Mucosa of descending colon (tissue), 3 donors: ENCODE data around the gene PEG3. TPM values are rescaled to one million over a fixed set of nuclear protein-coding genes. Genes with fewer than 3 reads are reported as not detected.

ENCODE experiments used
- ATAC-seq: fragments of 200-7000 bp; cut with Tn5 transposase; one replicate; pipeline ENCODE4 v1.9.1; 2020; ENCODE audit warnings: mild to moderate bottlenecking, moderate library complexity
- DNase-seq, 3 donors: peaks; one replicate each; pipeline ENCODE4 v3.0.0-alpha.2; 2020
- H3K36me3 ChIP-seq: fragments of 200-600 bp; one replicate; pipeline ENCODE4 v1.8.0; 2021; ENCODE audit warnings: low read depth, mild to moderate bottlenecking
- H3K4me1 ChIP-seq: fragments of 200-600 bp; one replicate; pipeline ENCODE4 v1.8.0; 2021; ENCODE audit warnings: low read depth, mild to moderate bottlenecking
- H3K4me3 ChIP-seq: fragments of 200-600 bp; one replicate; pipeline ENCODE4 v1.8.0; 2021; ENCODE audit warnings: mild to moderate bottlenecking
- H3K9me3 ChIP-seq: fragments of 200-600 bp; one replicate; pipeline ENCODE4 v1.8.0; 2021; ENCODE audit warnings: mild to moderate bottlenecking
- CTCF ChIP-seq: fragments of 200-600 bp; IDR thresholded peaks from one replicate; pipeline ENCODE4 v1.8.0; 2022; ENCODE audit warnings: antibody characterized with exemption, mild to moderate bottlenecking
- intact Hi-C, 2 donors: fragments of 100-400 bp; cut with DNase I in 1 of 2; cut with micrococcal nuclease in 1 of 2; formaldehyde crosslinking; loops; one replicate each; pipeline versions ENCODE4 v1.11.0 to v1.11.1; 2022; cut with DNase I, micrococcal nuclease
- total RNA-seq, 3 donors: library from RNA; stranded (reverse); fragmentation: NEBNext Ultra II Directional in 2 of 3; extraction: Animal tissue kit (Norgen Biotek cat#: 25700) in 2 of 3; gene quantifications; one replicate each; pipeline versions ENCODE4 v1.2.1 to v1.2.4, GENCODE V29; 2021 to 2023
- donor health status: DM: no; HTN: no; CAD: no; lungs with moderate emphysema.
- donor health status: DM: no; HTN: no; CAD: no.
- donor health status: DM: no; HTN: yes; CAD: no.

PEG3 gene
- total RNA-seq, 3 donors from 2014 or later = 2.3 to 27.2 (median 2.5) TPM

GRCh38 chr19:56842412-56842811 lies 1.9 kb upstream of the PEG3 start:
- DNase-seq (no peak), ATAC-seq (no peak)
- no peak for TF ChIP-seq CTCF
- Histone ChIP-seq H3K9me3 (peaks cover 59% of the 10 kb centered on the region), H3K36me3 (no peaks in the 10 kb centered on the region), H3K4me1 (no peaks in the 10 kb centered on the region), H3K4me3 (no peak overlapping the region)
- intact Hi-C loops = no loop called here

DNA sequence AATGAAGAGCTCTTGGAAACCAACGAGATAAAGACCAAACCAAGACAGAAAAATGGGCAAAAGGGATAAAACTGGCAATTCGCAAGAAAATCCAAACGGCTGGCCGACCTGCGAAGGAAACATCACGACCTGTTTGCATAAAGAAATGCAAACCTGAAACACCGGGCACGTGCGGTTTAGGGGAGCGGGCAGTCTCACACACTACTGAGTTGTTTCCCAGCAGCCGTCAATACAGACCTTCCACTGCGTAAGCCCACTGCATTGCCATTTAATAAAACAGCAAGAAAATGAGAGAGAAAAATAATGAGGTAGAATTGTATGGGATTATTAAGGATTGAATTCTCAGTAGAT lies 642 bp upstream of the PEG3 start:
- Histone ChIP-seq H3K36me3 (no peaks in the 10 kb centered on the region), H3K4me1 (no peaks in the 10 kb centered on the region), H3K9me3 (peaks cover 69% of the 10 kb centered on the region), H3K4me3 (no peak overlapping the region)
- DNase-seq (no peak), ATAC-seq (no peak)
- intact Hi-C loops = no loop called here
- no peak for TF ChIP-seq CTCF

DNA sequence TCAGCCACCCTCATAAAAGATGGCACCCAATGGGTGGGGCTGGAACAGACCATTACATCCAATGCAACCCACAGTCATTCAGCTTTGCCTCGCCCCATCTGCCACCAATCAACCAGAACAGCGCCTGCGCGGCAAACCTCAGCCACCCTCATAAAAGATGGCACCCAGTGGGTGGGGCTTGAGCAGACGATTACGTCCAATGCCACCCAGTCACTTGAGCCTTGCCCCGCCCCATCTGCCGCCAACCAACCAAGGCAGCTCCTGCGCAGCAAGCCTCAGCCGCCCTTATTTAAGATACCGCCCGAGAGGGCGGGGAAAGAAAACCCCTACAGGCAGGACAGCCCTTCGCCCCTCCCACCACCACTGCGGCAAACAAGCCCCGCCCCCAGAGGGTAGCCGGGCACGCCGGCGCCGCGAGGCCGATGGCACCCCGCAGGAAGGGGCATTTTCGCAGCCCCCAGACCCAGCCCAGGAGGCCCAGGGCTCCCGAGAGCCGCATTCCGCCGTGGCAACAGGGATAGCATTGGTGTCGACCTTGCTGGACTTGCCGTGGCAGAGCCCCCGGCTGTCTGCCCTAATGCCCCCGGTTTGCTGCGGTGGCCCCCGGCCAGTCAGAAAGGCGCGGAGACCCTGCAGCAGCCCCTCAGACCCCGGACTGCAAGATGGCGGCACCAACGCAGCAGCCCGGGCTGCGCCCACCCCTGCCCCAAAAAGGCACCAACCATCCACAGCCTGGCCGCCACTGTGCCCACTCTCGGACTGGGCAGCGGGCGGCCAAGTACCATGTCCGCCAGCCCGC lies 675 bp downstream of the PEG3 start:
- no peak for TF ChIP-seq CTCF
- no peaks in the 10 kb centered on the region for H3K4me1 ChIP-seq
- ATAC-seq (peak; percentile 57), DNase-seq (peak; percentile 59 to 84 (median 61))
- no peaks in the 10 kb centered on the region for H3K36me3 ChIP-seq
- peaks cover 79% of the 10 kb centered on the region for H3K9me3 ChIP-seq
- no peak overlapping the region for H3K4me3 ChIP-seq
- intact Hi-C loops = no loop called here

GRCh38 chr19:56838909-56839651 lies 1.4 kb downstream of the PEG3 start:
- Histone ChIP-seq H3K9me3 (peaks cover 83% of the 10 kb centered on the region), H3K4me3 (no peak overlapping the region), H3K36me3 (no peaks in the 10 kb centered on the region), H3K4me1 (no peaks in the 10 kb centered on the region)
- peak; percentile 56 for ATAC-seq
- no peak for TF ChIP-seq CTCF
- intact Hi-C loops = no loop called here
- DNase-seq = peak; percentile 68 to 87 (median 70)

DNA sequence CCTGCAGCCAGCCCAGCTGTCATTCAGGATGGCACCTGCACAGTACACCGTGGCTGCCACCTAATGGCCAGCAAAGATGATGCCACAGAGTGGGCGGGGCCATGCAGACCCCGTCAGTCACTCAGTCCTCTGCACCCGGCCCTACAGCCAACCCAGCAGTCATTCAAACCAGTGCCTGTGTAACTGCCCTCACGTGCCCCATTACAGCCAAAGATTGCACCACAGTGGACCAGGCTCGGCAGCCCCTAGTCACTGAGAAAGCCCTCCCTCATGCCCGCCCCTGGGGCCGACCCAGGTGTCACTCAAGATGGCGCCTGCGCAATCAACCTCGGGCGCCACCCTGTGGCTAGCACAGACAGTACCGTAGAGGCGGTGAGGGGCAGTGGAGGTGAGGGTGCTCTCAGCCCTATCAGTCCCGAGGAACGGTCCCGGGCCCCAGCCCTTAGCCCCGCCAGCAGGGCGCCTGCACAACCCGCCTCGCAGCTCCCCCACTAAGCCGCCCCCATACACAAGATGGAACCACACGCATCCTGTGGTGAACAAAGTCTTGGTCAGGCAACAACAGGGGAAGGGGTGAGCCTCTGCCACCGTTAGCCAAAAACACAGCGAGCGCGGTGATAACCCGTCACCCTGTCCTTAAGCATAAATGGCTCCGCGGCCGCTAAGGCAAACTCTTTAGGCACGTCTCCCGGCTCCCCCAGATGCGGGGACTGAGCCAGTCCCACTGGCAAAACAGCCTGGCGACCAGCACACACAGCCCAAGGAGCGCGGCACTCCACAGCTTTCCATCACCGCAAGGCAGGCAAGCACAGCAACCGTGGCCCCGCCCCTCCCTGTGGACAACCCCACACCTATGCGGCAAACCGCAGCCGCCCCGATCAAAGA lies 2.3 kb downstream of the PEG3 start:
- DNase-seq = peak; percentile 8 to 61 (median 31)
- H3K36me3 ChIP-seq = no peaks in the 10 kb centered on the region
- intact Hi-C loops = no loop called here

More for the DNA sequence above, 2.3 kb downstream of the PEG3 start:
- Histone ChIP-seq H3K9me3 (peaks cover 86% of the 10 kb centered on the region), H3K4me1 (no peaks in the 10 kb centered on the region), H3K4me3 (no peak overlapping the region)
- peak; percentile 22 for ATAC-seq
- TF ChIP-seq CTCF = no peak
